ENCODE measurements around the gene ADK.
"Not testable (repeated sequence)": the region's sequence is repeated elsewhere in the genome, so short reads cannot be mapped to it uniquely, and the experiment has no call there.

ADK gene

GRCh38 chr10:74123081-74123480 lies 27.9 kb upstream of the ADK start:
- TF ChIP-seq POLR2A (IDR thresholded peaks at IDR 0.05; ENCODE audit: low read depth, low read length) = no peak
- FAIRE-seq = no peak
- DNase-seq (ENCODE audit: insufficient read length, low spot score) = no peak

GRCh38 chr10:74133923-74134820 lies 16.8 kb upstream of the ADK start:
- DNase-seq (ENCODE audit: insufficient read length, low spot score) = no peak

GRCh38 chr10:74135452-74135851 lies 15.6 kb upstream of the ADK start:
- TF ChIP-seq POLR2A (IDR thresholded peaks at IDR 0.05; ENCODE audit: low read depth, low read length) = no peak
- no peak for DNase-seq (ENCODE audit: insufficient read length, low spot score)
- FAIRE-seq = no peak

More at GRCh38 chr10:74133923-74134820, 16.8 kb upstream of the ADK start:
- no peak for TF ChIP-seq POLR2A (IDR thresholded peaks at IDR 0.05; ENCODE audit: low read depth, low read length)
- peak; percentile 48 for FAIRE-seq

- DNase-seq (ENCODE audit: insufficient read length, low spot score) (no peak), FAIRE-seq (peak; percentile 55)
- TF ChIP-seq POLR2A (IDR thresholded peaks at IDR 0.05; ENCODE audit: low read depth, low read length) = no peak
Observed at GRCh38 chr10:74137992-74138391, 13.0 kb upstream of the ADK start.

- not testable (repeated sequence) for DNase-seq (ENCODE audit: insufficient read length, low spot score); FAIRE-seq
Observed at GRCh38 chr10:74138596-74138995, 12.4 kb upstream of the ADK start.

GRCh38 chr10:74139981-74140380 lies 11.0 kb upstream of the ADK start:
- no peak for TF ChIP-seq POLR2A (IDR thresholded peaks at IDR 0.05; ENCODE audit: low read depth, low read length)
- FAIRE-seq = no peak
- no peak for DNase-seq (ENCODE audit: insufficient read length, low spot score)

GRCh38 chr10:74140553-74140952 lies 10.5 kb upstream of the ADK start:
- no peak for TF ChIP-seq POLR2A (IDR thresholded peaks at IDR 0.05; ENCODE audit: low read depth, low read length)
- DNase-seq (ENCODE audit: insufficient read length, low spot score) (no peak), FAIRE-seq (peak; percentile 38)

- FAIRE-seq (peak; percentile 98), DNase-seq (ENCODE audit: insufficient read length, low spot score) (peak; percentile 54)
- TF ChIP-seq POLR2A (IDR thresholded peaks at IDR 0.05; ENCODE audit: low read depth, low read length) = no peak
Observed at GRCh38 chr10:74145133-74145532, 5.9 kb upstream of the ADK start.

- FAIRE-seq; DNase-seq (ENCODE audit: insufficient read length, low spot score): not testable (repeated sequence)
Observed at GRCh38 chr10:74146980-74147379, 4.0 kb upstream of the ADK start.

- DNase-seq (ENCODE audit: insufficient read length, low spot score) (peak; percentile 87), FAIRE-seq (peak; percentile 53)
- peak; percentile 42; the same call in 1 of the 2 replicates for TF ChIP-seq POLR2A (IDR thresholded peaks at IDR 0.05; ENCODE audit: low read depth, low read length)
Observed at GRCh38 chr10:74150204-74150989, 624 bp upstream of the ADK start, which contains the start of gene AP3M1. TSS of gene AP3M1 (minus strand) at chr10:74150828. CDS start at chr10:74138379, 12,449 bp downstream.

- FAIRE-seq = peak; percentile 53
Observed at GRCh38 chr10:74151879-74152722, 1.1 kb downstream of the ADK start.

GRCh38 chr10:74153123-74153522 lies 2.1 kb downstream of the ADK start:
- no peak for TF ChIP-seq POLR2A (IDR thresholded peaks at IDR 0.05; ENCODE audit: low read depth, low read length)
- FAIRE-seq (peak; percentile 20), DNase-seq (ENCODE audit: insufficient read length, low spot score) (no peak)

More at GRCh38 chr10:74151879-74152722, 1.1 kb downstream of the ADK start:
- TF ChIP-seq POLR2A (IDR thresholded peaks at IDR 0.05; ENCODE audit: low read depth, low read length) = no peak
- DNase-seq (ENCODE audit: insufficient read length, low spot score) = no peak

GRCh38 chr10:74153676-74154075 lies 2.7 kb downstream of the ADK start:
- no peak for DNase-seq (ENCODE audit: insufficient read length, low spot score)
- FAIRE-seq = no peak
- TF ChIP-seq POLR2A (IDR thresholded peaks at IDR 0.05; ENCODE audit: low read depth, low read length) = no peak

GRCh38 chr10:74156919-74157289 lies 5.9 kb downstream of the ADK start:
- no peak for TF ChIP-seq POLR2A (IDR thresholded peaks at IDR 0.05; ENCODE audit: low read depth, low read length)
- DNase-seq (ENCODE audit: insufficient read length, low spot score) (no peak), FAIRE-seq (peak; percentile 78)

Measured in H54 (cell line).